ENCODE data around the gene PSMB5. TPM values are rescaled to one million over a fixed set of nuclear protein-coding genes. Genes with fewer than 3 reads are reported as not detected.

The PSMB5 gene
- total and polyA plus RNA-seq, 2 of the 13 experiments (the other 11 are each of a cell fraction or from before 2014, with no cell fraction given), result 705 to 871 TPM

DNA sequence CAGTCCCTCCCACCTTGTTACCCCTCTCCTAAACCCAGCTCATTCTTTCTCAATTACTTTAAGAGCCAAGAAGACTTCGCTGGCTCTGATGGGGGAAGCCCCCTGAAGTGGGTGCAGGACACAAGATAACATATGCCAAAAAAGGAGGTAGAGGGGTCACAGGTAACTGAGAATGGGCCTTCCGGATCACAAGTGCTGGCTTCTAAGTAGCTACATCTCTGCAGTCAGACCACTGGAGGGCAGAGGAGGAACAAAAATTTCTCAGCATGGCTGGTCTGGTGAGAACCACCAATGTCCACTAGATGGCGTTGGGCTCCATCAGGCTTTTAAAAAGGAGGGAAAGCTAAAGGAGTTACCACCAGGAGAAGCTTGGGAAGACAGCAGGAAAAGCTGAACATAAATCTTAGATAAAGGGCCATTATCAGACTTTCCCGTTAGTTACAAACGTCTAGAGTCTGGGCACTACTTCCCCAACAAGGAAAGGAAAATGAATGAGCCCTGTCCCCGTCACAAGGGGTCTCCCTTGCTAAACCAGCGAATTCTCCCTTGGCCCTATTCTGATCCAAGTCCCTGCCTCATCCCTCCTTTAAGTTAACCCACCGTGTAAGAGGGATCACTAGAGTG, 34.2 kb upstream of the PSMB5 start (continued):
- TF ChIP-seq IRF1 (CRISPR knock-in tag; IDR thresholded peaks at IDR 0.05; ENCODE audit: low read depth), result no peak
- TF ChIP-seq SALL1 (CRISPR knock-in tag; IDR thresholded peaks at IDR 0.05), result peak; percentile 31; the same call in 1 of the 2 replicates
- TF ChIP-seq KAT2B (IDR thresholded peaks at IDR 0.05; ENCODE audit: borderline replicate concordance, low read depth, low read length), result no peak
- TF ChIP-seq HHEX (CRISPR knock-in tag; IDR thresholded peaks at IDR 0.05), result no peak
- TF ChIP-seq DZIP1 (CRISPR knock-in tag; IDR thresholded peaks at IDR 0.05), result no peak
- TF ChIP-seq TEF (CRISPR knock-in tag; IDR thresholded peaks at IDR 0.05), result no peak
- TF ChIP-seq ZNF446 (CRISPR knock-in tag; IDR thresholded peaks at IDR 0.05), result no peak
- TF ChIP-seq ZMAT3 (CRISPR knock-in tag; conservative IDR thresholded peaks at IDR 0.05), result no peak
- TF ChIP-seq HIVEP1 (CRISPR knock-in tag; IDR thresholded peaks at IDR 0.05), result no peak
- peak; percentile 49; the same call in 1 of the 2 replicates for TF ChIP-seq CEBPG (CRISPR knock-in tag; IDR thresholded peaks at IDR 0.05)
- peak; percentile 81; the same call in 1 of the 2 replicates for TF ChIP-seq ZSCAN21 (CRISPR knock-in tag; IDR thresholded peaks at IDR 0.05; ENCODE audit: borderline replicate concordance)
- no peak for TF ChIP-seq ZNF512B (CRISPR knock-in tag; IDR thresholded peaks at IDR 0.05; ENCODE audit: borderline replicate concordance)
- TF ChIP-seq TCF12 (IDR thresholded peaks at IDR 0.05), result no peak
- no peak for TF ChIP-seq TCF12 (CRISPR knock-in tag; IDR thresholded peaks at IDR 0.05)
- no peak for TF ChIP-seq ZNF329 (CRISPR knock-in tag; IDR thresholded peaks at IDR 0.05; ENCODE audit: low read depth)
- no peak for TF ChIP-seq KDM5B (CRISPR knock-in tag; IDR thresholded peaks at IDR 0.05; ENCODE audit: borderline replicate concordance)
- TF ChIP-seq ZNF709 (CRISPR knock-in tag; IDR thresholded peaks at IDR 0.05), result 0 out of 2 replicates have a peak, but pooled peaks have one; percentile 56
- peak; percentile 92 for TF ChIP-seq TFDP1 (CRISPR knock-in tag; IDR thresholded peaks at IDR 0.05; ENCODE audit: borderline replicate concordance)
